GM19025 (cell line): ENCODE results near the gene GPR146.

ENCODE experiments used
- ATAC-seq: cut with Tn5 transposase; IDR thresholded peaks from one replicate; pipeline ENCODE4 v1.9.1; 2021; ENCODE audit warnings: mild to moderate bottlenecking, low read depth, moderate library complexity; ENCODE audit not compliant: unreplicated experiment

GPR146 gene

DNA sequence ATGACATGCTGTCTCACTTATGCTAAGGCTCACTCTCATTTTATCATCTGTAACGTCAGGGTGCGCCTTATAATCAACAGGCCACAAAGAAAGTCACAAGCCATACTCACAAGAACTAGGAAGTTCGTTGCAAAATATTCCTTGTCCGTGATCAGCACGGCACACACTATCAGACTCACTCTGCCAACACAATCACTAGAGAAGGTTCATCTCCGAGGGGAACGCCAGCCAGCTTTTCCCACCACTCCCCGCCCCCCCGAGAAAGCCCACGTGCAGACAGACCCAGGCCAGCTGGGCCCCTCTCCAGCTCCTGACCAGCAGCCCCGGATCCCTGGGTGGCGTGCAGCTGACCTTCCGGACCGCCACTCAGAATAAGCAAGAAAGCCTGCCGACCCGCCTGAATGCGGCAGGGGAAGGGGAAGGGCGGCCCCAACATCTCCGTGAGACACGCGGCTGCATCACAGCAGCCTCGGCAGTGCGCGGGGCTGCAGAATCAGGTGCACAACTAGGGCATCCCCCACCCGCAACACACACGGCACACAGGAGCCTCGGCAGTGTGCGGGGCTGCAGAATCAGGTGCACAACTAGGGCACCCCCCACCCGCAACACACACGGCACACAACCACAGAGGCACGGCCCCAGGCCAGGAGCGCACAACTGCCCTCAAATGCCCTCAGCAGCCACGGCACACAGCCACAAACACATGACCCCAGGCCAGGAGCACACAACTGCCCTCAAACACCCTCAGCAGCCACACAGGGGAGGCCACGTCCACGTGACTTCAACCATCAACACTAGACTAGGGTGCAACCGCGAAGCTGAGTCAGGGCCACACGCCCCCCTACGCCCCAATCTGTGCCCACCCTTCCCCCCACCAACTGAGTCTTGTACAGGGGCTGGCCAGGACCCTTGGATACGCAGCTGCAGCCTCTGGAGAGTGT is 2.5 kb upstream of the GPR146 start:
- no peak for ATAC-seq

DNA sequence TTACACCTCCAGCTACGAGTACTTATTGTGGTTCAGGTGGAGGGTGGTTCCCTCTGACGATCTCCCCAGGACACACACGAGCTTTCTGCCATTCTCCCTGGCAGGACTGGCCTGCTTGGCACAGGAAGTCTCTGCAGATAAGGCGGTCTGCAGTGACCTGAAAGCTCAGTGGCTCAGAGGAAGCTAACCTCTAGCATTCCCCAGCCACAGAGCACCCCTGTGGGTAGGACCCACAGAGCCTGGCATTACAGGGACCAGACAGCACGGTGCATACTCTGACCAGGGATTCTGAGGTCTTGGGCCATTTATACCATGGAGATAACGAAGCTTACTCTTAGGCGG is 1.9 kb upstream of the GPR146 start:
- ATAC-seq: no peak

GRCh38 chr7:1043552-1044188 is 676 bp upstream of the GPR146 start:
- no peak for ATAC-seq

GRCh38 chr7:1045069-1046063 is 1.0 kb downstream of the GPR146 start:
- ATAC-seq: no peak

GRCh38 chr7:1046722-1047679 is 2.7 kb downstream of the GPR146 start:
- ATAC-seq: no peak

- ATAC-seq: no peak
These were observed 4.8 kb downstream of the GPR146 start for GRCh38 chr7:1049006-1049741.

DNA sequence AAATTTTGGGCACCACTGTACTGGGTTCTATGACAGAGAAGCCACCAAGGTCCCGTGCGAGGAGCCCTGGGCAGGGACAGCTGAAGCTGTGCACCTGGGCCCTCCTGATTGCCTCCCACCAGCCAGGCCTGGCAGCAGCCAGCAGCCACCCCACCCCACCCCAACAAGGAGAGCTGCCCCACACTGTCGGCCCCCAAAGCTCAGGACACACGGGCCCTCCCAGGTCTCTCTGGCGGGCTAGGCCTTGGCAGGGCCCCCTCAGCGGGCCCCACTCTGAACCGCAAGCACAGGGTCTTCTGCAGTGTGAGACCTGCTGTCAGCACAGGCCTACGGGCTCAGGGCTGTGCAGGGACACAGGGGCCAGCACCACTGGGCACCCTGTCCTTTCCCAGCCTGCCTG is 5.5 kb downstream of the GPR146 start:
- no peak for ATAC-seq

GRCh38 chr7:1050254-1050906 is 6.0 kb downstream of the GPR146 start:
- no peak for ATAC-seq

- ATAC-seq: no peak
These were observed 6.8 kb downstream of the GPR146 start for GRCh38 chr7:1050956-1051690.

GRCh38 chr7:1052031-1052818 is 7.9 kb downstream of the GPR146 start:
- no peak for ATAC-seq

DNA sequence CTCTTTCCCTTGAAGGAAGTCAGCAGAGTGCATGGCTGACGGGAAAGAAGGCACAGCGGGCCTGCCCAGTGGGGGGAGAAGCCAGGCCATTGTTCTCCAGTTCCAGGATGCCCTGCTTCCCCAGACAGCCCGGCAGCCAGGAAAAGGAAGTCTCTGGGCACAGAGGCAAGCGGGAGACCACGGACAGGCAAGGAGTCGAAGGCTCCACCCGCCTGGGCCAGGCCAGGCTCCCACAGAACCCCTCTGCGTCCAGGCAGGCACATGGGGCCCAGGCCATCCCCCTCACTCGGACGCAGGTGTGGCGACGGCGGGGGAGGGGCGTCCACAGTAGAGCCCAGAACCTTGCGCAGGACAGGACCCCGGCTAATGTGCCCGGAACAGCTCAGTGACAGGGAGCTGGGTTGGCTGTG is 8.7 kb downstream of the GPR146 start:
- ATAC-seq: no peak

GRCh38 chr7:1053816-1054370 is 9.5 kb downstream of the GPR146 start:
- no peak for ATAC-seq

- ATAC-seq: no peak
These were observed 10.1 kb downstream of the GPR146 start for GRCh38 chr7:1054438-1054837.

GRCh38 chr7:1054861-1055450 is 10.6 kb downstream of the GPR146 start:
- ATAC-seq: no peak

GRCh38 chr7:1055491-1055955 is 11.2 kb downstream of the GPR146 start:
- no peak for ATAC-seq
